GM19468 (cell line): Measurements from ENCODE around the gene MUSK.
"Not testable (repeated sequence)": the region's sequence is repeated elsewhere in the genome, so short reads cannot be mapped to it uniquely, and the experiment has no call there.

Source experiments
- ATAC-seq: cut with Tn5 transposase; IDR thresholded peaks from one replicate; pipeline ENCODE4 v1.9.1; 2021; ENCODE audit warnings: mild to moderate bottlenecking, moderate library complexity, moderate number of reproducible peaks; ENCODE audit not compliant: unreplicated experiment; ENCODE audit errors: extremely low read depth

The MUSK gene

DNA sequence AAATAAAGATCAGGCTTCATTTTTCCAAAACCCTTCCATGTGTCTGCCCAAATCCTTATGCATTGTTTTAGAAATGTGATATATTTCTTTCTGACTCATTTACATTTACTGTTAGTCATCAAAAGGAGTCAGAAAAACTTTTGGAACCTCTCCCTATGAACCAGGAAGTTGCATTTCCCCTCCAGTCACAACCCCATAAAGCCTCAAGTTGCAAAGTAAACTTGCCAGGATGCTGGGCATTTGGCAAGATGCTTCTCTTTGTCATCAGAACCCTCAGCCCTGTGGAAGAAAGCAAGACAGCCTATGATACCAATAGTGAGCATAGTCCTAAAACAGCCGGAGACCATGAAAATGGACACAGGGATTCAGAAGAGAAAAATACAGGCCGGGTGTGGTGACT lies 84.2 kb downstream of the MUSK start:
- ATAC-seq, result no peak

DNA sequence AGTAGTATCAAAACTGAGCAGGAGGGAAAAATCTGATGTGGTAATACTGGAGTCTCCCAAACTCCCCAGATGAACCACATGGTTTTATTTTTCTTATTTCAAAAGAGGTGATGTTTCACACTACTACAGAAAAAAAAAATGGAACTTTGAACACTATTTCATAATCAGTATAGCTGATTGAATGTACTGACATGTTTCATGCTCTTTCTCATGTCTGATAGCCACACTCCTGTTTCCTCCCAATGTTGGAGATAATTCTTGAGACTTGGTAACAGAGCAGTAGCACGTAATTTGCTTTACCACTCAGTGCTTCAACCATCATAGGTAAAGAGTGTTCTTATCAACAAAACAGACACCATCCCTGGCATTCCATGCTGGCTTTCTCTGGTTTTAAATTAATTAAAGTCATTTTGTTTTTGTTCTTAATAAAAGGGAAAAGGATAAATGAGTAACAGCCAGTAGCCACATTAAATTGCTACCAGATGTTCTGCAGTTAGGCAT lies 85.2 kb downstream of the MUSK start:
- no peak for ATAC-seq

DNA sequence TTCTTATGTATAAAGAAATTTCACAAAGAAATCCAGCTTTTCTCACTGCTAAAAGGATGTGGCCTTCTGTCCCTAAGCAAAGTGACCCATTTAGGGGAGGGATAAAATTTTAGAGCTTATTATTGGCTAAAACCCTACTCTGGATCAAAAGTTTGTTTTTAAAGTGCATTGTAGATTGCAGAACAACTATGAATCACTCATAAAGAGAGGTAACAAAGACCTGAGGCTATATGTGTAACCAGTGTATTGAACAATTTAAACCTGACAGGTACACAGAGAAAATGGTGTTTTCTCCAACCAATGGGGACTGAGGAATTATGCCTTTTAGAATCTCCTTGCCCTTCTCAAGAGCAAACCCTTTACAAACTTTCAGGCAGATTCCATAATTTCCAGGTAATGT lies 86.6 kb downstream of the MUSK start:
- ATAC-seq, result no peak

DNA sequence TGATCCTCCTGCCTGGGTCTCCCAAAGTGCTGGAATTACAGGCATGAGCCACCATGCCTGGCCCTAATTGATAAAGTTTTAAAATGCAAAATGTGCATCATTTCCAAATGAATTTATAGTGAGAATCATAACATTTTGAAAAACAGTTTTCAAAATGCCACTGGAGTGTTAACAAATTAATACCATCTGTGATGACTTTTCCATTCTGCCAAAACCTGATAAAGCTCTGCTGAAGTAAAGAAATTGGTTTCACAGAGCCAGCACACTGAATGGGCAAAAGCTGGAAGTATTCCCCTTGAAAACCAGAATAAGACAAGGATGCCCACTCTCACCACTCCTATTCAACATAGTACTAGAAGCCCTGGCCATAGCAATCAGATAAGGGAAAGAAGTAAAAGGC lies 89.6 kb downstream of the MUSK start:
- no peak for ATAC-seq

DNA sequence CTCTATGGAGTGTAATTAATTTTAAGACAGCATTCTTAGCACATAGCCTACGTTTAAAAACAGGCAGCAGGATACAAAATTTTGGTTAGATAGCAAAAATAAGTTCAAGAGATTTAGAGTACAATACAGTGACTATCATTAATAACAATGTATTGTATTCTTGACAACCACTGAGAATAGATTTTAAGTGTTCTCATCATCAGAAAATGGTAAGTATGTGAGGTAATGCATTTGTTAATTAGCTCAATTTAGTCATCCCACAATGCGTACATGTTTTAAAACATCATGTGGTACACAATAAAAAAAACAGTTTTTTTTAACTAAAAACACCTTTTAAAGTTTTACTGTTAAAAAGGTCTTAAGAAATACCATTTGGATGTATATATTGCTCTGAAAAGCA lies 94.2 kb downstream of the MUSK start:
- ATAC-seq, result no peak

DNA sequence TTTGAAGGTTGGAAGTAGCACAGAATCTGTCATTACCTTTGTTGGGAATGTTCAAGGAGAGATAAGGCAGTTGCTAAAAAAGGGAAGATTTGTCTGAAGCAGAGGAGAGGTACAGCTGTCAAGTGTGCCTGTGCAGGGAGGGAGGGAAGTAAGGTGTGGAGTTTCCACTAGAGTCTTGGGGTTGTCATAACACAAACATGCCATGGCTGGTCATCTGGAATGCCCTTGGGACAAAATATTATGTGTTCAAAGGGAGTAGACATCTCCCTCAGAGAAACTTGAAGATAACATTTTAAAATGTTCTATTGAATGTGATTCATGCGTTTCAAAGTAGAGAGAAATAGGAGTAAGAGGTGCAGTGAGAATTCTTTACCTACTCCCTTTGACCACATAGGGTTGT lies 95.0 kb downstream of the MUSK start:
- ATAC-seq, result no peak

DNA sequence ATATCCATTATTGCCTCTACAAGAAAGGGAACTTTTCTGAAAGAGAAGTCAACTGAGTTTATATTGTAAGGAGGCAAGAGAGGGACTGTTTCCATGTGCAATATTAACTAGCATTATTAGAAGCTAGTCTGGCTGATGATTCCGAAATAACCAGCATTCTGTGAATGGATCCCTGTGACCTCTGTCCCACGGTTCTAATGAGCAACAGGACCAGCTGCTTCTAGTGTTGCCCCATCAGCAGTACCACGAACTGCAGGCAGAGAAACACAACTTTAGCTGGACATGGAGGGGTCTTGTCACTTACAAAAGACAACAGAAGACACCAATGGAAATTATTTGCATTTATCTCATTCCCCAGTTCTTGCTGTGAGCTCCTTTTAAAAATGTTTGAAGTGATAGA lies 95.4 kb downstream of the MUSK start:
- no peak for ATAC-seq

DNA sequence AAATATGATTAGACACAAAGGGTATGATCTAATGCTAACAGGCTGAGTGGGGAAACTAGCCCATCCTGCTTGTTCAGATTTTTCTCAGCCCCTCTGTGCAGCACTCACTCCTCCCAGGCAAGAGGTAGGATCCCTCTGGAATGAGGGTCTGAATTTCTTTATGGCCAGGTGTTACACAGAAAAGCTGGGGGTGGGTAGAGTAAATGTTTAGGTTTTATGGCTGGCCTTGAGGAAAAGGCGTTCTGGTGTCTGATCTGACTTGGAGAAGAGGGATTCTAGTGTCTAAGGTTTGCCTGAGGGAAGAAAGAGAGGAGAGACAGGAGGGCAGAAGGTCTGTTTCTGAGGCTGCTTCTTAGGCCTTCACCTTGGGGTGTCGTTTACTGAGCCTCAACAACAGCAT lies 97.3 kb downstream of the MUSK start:
- no peak for ATAC-seq

DNA sequence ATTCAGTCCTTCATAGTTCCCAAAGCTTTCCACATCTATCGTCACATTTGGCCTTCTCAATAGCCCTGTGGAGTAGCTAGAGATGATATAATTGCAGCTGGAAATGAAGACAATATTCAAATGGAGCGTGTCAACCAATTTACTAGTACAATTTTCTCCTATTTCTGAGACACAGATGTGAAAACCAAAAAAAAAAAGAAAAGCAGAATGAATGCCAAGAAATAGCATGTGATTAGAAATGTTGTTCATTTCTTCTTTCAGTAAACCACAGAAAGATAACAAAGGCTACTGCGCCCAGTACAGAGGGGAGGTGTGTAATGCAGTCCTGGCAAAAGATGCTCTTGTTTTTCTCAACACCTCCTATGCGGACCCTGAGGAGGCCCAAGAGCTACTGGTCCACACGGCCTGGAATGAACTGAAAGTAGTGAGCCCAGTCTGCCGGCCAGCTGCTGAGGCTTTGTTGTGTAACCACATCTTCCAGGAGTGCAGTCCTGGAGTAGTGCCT lies 99.0 kb downstream of the MUSK start:
- no peak for ATAC-seq

DNA sequence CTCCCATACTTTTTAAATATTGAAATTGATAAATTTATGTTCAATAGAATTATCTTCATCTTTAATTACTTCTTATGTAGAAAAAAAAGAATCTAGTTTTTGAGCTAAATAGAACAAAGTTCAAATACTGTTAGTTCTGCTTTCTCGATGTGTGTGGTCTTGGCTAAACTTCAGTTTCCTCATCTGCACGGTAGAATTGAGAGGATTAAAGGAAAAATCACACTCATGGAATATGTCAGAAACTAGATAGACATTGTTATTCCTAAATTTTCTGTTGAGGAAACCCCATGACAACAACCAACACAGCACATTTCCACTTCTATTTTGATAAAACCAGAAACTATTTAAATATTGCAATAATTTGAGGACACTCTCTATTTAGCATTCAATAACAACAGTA lies 100.3 kb downstream of the MUSK start:
- no peak for ATAC-seq

DNA sequence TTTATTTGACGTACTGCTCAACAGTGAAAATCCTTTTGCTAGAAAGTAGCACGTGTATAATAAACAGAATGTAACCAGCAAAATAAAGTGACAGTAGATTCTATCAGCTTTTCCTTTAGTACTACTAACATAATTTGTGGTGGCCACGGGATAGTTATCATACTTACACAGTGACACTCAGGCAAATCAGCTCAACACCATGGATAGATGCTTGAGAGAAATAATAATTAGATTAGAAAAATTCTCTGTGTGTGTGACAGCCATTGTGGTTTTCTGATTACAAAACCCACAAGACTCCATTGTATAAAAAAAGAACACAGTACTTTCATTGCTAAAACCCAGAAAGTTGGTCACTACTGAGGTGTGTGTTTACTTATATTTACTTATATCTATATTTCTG lies 101.1 kb downstream of the MUSK start:
- no peak for ATAC-seq

DNA sequence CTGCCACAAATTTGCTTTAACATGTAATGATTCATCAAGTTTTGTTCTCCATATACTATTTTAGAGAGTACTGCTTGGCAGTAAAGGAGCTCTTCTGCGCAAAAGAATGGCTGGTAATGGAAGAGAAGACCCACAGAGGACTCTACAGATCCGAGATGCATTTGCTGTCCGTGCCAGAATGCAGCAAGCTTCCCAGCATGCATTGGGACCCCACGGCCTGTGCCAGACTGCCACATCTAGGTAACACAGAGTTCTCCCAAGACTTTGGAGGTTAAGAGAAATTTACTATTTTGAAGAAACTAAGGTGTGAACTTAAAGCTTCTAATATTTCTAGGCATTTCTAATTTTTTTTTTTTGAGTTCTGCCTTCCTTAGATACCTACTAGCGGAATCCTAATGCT lies 107.1 kb downstream of the MUSK start:
- no peak for ATAC-seq

DNA sequence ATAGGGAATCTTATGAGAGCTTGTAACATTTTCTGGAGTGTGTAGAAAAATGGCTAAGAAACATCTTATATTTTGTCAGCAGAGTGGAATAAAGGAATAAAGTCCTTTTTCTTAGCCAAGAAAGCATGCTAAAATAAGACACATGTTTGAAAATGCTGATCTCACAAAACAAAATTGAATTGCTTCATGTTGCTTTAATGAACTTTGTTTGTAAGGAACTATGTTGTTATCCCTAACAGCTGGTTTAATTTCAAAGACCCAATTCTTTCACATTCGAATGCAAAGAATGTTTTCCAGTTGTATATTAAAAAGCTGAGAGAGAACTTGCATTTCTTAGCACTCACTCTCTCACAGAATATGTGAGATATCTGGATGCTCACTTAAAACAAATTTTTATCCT lies 107.6 kb downstream of the MUSK start:
- no peak for ATAC-seq

DNA sequence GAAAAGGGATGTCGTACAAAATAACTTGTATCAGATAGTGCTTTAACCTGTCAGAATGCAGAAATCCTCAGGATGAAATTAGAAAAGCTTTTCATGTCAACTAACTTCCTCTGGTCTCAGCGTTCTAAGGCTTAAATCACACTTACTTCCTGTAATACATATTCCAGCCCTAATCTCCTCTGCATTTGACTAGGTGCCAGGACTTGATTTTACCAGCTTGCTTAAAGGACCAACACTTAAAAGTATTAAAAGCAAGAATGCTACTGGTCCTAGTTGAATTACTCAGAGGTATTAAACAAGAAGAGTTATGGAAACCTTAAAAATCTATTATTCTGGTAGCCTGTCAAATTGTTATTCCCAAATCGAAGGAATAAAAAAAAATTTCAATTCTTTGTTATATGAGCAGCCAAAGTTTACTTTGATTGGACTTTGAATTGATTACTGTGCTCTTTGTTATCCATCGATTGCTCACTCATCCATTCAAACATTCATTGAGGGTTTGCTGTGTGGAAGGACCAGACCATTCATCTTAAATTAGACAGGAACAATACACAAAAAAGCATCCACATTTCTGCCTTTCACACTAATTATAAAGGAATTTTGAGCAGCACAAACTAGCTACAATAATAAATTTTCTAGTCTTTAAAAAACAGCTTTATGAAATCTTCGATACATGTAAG lies 108.7 kb downstream of the MUSK start:
- ATAC-seq, result no peak

DNA sequence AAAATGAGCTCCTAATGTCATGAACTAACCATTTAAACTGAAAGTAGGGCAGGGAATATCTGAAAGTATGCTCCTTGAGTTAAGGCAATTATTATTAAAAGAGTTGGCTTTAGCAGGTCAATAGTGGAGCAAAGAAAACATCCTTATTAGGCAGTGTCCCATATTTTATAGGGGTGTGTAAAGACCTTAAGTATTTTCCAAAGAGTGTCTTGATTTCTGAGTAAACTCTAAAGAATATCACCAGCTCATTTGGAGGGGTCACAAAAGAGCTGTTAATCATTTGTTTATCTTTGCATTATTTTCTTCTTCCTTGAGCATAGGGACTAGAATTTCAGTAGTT lies 109.3 kb downstream of the MUSK start:
- no peak for ATAC-seq

DNA sequence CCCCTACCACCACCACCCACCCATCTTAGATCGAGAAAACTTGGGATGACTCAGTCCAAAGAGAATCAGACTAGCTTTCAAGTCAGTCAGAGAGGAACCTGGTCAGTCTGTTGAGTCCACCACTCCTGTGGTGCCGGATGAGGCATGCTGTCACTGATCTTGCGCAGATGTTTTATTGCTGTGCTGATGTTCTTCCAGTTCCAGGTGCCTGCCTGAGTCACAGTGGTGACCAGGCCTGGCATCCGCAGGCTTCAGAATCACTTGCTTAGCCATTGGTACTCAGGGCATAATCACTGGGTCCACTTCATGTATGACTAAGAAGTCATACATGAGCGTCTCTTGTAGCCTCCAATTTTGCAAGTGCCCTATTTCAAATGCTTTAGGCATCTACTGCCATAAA lies 114.1 kb downstream of the MUSK start:
- no peak for ATAC-seq

DNA sequence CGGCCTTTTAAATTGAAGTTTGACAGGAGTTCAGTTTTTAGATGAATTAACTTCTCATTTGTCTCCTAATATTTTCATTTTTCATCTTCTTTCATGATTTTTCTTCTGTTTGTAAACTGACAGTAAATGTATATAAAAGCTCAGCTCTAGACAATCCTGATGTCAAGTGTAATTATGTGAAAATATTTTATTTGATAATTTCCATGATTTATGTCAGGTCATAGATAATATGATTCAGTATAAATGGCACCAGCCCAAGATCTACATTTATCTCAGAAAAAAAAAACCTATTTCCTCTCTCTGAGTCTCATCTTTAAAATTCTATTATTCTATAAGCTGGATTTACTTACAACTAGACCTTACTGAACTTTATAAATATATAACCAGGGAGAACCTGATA lies 115.7 kb downstream of the MUSK start:
- ATAC-seq, result no peak

DNA sequence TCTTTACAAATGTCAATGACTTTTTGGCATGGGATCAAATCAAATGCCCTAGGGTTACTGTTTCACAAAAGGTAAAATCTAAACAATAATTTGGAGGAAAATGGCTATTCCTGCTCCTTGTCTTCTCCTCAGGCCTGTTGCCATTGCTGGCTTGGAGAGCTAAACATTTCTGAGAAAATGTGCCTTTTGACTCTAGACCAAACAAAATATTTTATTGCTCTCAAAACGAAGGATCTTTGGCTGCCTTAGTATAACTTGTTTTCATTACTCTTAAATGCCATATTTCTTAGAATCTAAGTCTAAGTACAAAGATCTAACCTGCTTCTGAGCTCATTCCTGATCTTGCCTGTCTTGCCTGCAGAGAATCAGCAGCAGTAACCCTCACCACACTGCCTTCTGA lies 116.6 kb downstream of the MUSK start:
- no peak for ATAC-seq

DNA sequence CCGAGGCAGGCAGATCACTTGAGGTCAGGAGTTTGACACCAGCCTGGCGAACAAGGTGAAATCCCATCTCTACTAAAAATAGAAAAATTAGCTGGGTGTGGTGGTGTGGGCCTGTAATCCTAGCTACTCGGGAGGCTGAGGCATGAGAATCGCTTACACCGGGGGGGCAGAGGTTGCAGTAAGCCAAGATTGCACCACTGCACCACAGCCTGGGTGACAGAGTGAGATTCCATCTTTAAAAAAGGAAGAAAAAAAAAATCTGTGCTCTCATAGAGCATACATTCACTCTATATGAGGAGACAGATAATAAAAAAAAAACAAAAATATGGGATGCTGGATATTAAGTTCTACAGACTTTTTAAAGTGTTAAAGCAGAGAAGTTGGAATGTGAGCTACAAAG lies 119.8 kb downstream of the MUSK start:
- not testable (repeated sequence) for ATAC-seq

DNA sequence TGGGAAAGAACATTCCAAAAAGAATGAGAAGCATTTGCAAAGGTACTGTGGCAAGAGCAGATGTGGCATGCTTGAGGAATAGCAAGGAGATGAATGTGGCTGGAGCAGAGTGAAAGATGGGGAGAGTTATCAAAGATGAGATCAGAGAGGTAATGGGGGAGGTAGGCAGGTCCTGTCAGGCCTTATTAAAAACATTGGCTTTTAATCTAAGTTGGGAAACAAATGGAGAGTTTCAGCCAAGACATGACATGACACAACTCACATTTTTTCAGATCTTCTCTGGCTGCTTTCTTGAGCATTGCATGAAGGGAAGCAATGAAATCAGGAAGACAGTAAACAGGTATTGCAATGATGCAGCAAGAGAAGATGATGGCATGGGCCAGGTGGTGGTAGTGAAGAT lies 120.3 kb downstream of the MUSK start:
- no peak for ATAC-seq

DNA sequence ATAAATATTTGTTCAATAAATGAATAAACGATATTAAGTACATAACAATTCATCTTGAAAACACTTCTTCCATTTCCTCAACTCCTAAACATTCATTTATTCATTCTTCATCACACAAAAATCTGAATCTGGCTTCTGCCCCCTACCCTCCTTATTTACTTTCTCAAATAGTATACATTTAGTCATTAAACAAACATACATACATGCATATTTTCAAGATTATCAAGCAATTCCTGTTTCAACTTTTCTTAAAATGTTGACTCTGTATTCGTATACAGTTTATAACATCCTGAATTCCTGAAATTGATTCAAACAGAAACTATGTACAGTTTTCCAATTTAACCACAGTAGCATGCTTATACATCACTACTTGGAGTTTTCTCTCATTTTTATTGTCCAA lies 129.0 kb downstream of the MUSK start:
- no peak for ATAC-seq

DNA sequence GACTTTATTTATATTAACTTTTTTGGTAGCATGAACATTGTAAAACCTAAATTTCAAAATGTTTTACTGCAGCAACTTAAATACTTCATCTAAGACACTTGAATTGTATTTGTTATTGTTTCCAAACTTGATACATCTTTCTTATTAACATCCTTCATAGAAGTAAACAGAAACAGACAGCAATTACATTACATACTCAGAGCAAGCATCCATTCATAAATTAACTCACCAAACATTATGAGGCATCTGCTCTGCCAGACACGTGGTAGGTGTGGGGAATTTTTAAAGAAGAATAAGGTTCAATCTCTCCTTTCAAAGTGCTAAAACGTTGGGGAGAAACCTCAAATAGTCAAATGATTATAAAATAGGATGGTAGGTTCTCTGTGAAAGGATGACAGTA lies 130.8 kb downstream of the MUSK start:
- ATAC-seq, result no peak

DNA sequence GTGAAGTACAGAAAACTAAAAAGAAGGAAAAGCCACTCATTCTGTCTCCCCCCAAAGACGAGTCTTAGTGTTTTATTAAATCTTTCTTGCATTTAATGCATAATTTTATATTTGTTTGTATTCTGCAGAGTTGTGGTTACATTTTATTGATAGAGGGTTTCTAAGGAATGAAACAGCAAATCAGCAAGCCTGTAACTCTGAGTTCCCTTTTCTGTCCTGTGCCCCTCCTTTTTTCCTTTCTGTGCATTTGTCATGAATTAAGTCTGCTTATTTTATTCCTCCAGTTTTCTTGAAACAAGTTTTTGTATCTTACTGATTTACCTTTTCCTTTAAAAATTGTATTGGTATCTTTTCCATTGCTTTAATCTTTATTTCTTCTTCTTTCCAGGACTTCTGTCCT lies 132.8 kb downstream of the MUSK start:
- ATAC-seq, result no peak
